ENCODE data around the gene DUSP6.

DUSP6 gene

GRCh38 chr12:89328151-89329030 lies 23.9 kb downstream of the DUSP6 start:
- no peak for DNase-seq (ENCODE audit: low read depth in 3 of 3)

- DNase-seq (ENCODE audit: low read depth in 3 of 3): no peak
These were observed 24.7 kb downstream of the DUSP6 start for GRCh38 chr12:89327486-89328094.

DNA sequence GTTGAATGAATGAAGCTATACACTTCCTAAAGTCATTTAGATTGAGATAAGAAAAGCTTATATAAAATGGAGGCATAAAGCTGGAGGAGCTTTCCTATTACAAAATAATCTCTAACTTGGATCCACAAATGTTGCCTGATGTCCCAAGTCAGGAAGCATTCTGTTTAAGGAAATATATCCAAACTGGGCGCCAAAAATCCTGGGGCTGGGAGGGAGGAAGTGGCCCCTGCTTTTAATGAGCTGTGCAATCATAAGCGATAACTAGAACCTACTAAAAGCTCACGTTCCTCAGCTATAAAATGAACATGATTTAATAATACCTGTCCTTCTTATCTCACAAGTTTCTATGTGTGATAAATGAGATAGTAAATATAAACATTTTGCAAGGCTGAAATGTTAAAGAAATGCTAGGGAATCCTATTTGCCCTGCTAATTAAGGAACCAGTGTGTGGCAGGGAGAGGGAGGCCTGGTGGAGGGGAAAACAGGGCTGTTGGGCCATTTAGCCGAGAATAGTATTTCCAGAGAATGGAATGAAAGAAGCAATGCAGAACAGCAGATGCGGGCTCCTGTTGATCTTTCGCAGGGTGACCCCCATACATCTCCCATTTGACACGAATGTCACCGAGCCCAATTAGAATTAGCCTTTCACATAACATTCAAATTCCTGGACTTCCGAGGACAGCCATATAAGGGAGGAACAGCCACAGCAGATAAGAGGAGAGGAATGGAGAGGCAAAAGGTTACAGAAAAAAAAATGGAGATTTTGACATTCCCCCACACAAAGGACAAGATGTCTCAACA lies 25.9 kb downstream of the DUSP6 start:
- no peak for DNase-seq (ENCODE audit: low read depth in 3 of 3)

- DNase-seq (ENCODE audit: low read depth in 3 of 3): no peak
These were observed 26.8 kb downstream of the DUSP6 start for GRCh38 chr12:89325495-89325894.

- no peak for DNase-seq (ENCODE audit: low read depth in 3 of 3)
These were observed 27.9 kb downstream of the DUSP6 start for GRCh38 chr12:89324437-89324836.

- DNase-seq (ENCODE audit: low read depth in 3 of 3): no peak
These were observed 28.6 kb downstream of the DUSP6 start for GRCh38 chr12:89323568-89324218.

GRCh38 chr12:89320735-89321134 lies 31.6 kb downstream of the DUSP6 start:
- DNase-seq (ENCODE audit: low read depth in 3 of 3): no peak

- no peak for DNase-seq (ENCODE audit: low read depth in 3 of 3)
These were observed 32.7 kb downstream of the DUSP6 start for GRCh38 chr12:89319606-89320005.

GRCh38 chr12:89319122-89319521 lies 33.2 kb downstream of the DUSP6 start:
- DNase-seq (ENCODE audit: low read depth in 3 of 3): no peak

GRCh38 chr12:89316705-89317139 lies 35.6 kb downstream of the DUSP6 start:
- no peak for DNase-seq (ENCODE audit: low read depth in 3 of 3)

DNA sequence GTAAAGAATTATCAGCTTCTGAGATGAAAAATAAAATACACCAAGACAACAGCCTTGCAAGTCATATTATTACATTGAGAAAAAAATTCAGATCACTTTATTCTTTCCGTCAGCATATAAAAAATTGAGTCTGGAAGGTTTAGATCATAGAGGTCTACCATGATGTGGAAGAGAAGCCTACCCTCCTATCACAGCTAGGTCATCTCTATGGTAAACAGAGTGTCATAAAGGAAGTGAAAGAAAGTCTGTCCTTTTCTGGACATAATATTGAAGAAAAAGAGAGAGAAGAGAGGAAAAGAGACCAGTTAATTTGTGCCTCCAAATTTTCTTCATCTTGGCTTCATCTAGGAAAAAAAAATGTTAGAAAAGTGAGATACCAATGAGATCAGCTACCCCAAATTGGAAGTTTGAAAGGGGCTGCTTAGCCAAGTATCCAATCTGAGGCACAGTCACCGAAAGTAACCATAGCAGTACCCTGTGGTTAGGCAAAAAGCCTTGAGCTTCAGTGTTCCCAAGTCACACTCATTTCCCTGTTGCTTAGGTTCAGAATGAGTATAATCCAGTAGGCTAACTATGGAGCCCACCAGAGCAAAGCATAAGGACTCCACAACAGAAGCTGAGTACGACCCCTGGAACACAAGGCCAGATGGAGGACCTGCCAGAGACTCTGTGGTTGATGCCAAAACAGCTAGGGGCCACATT lies 38.1 kb downstream of the DUSP6 start:
- DNase-seq (ENCODE audit: low read depth in 3 of 3): no peak

DNA sequence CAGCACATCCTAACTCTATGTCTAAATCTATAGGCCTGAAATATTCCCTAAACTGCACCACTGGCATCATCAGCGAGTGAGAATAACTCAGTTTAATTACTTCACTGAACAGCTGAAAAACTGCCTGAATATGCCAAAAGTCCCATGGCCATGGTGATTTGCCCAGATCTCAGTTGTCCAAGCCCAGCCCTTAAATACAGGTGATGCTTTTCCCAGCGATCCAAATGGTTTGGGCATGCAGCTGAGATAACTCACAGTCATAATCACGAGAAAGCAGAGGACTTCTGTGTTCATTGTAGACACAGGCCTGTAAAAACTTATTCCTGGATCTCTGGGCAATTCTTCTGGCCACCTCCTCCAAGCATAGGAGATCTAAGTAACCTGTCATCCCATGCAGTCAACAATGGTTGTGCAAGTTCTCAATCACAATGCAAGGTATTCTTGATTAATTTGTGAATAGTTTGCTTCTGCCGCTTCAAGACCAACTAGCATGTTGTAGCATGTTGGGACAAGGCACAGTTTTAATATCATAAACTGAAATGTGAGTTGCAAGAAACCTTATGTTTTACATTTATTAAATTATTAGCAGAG lies 40.5 kb downstream of the DUSP6 start:
- DNase-seq (ENCODE audit: low read depth in 3 of 3): no peak

DNA sequence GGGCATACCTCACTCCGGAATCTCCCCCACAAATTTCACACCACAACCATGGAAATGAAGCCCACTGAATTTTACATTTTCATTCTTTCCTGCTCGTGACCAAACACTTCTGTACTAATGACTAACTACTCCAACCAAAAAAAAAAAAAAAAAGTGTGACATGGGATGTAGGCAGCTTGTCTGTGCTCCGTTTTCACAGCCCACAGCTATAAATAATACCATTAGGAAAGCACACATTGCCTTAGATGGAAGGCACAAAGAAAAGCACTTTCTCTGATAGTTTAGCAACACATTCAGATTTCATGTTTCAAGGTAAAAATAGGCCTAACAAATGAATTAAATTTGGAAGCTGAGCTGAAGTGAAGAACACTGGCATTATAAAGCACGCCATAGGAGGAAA lies 42.5 kb downstream of the DUSP6 start:
- DNase-seq (ENCODE audit: low read depth in 3 of 3): no peak

DNA sequence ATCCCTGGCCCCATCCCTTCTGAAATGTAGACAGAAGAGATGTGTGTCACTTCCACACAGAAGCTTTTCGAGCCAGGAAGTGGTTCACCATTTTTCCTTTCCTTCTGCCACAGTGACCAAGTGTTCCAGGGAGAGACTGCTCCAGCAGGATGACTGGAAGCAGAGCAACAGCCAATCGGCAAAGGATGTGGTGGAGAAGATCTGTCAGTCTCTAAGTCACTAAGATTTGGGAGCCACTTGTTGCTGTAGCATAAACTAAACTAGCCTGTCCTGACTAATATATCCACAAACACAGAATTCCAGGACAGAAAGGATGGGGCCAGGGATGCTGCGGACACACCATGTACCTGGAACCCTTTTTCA lies 42.9 kb downstream of the DUSP6 start:
- no peak for DNase-seq (ENCODE audit: low read depth in 3 of 3)

DNA sequence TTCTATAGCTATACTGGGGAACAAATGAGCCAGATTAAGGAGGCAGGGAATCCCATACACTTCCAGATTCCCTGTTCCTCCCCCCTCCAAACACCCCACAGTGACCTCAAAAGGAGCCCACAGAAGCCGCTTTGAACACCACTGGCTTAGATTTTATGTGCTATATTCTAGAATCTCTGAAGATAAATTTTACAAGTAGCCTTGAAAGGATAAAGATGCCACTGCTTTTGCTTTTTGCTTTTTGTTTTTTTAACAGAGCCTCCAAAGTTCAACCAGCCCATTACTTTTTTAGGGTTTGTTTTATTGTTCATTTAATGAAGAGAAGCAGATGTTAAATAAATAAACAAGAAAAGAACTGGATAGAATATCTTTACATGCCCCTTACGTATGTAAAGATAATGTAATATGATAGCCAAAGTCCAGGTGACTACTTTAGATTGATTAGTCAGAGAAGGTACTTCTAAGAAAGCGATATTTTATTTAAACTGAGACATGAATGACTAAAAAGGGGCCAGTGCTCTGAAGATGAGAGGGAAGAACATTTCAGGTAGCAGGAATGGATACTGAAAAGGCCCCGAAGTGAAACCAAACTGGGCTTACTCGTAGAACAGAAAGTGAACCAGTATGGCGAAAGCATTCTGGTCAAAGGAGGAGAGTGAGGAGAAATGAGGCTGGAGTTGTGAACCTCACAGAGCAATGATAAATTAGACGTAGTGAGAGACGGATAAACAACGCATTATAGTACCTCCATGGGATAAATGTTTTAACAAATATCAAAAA lies 44.6 kb downstream of the DUSP6 start:
- no peak for DNase-seq (ENCODE audit: low read depth in 3 of 3)

DNA sequence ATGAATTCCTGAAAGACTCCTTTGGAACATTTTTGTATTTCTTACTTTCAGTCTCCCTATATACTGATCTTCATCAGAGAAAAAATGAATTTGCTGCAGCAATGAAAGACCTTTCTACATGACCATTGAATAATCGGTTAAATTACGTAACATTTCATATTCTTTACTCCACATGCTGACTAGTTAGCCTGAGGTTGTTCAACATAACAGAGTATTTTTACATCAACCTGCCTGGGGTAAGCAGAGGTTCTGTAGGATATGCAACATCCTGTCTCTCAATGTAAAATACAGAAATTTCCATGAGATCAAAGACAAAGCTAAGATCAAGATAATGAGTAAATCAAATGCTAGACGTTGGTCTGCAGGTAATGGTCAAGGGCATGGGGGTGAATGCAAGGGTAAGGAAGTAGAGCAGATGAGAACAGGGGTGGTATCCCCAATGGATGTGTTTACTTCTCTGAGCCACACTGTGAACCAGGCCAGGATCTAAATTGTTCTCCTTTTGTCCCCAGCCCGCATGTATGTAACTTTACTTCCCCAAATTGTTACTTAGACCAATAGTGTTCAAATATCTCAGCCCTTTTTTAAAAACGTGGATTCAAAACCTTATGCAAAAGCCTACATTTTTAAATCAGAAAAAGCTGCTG lies 45.4 kb downstream of the DUSP6 start:
- no peak for DNase-seq (ENCODE audit: low read depth in 3 of 3)

- no peak for DNase-seq (ENCODE audit: low read depth in 3 of 3)
These were observed 46.9 kb downstream of the DUSP6 start for GRCh38 chr12:89305373-89305772.

DNA sequence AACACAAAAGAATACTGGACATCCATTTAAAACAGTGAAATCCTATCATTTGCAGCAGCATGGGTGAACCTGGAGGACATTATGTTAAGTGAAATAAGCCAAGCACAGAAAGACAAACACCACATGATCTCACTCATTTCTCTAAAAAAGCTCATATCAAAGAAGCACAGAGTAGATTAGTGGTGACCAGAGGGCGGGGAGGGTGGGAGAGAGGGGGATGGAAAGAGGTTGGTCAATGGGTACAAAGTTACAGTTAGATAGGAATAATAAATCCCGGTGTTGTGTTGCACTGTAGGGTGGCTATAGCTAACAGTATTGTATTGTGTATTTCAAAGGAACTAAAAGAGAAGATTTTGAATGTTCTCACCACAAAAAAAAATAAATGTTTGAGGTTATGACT lies 52.4 kb downstream of the DUSP6 start:
- DNase-seq (ENCODE audit: low read depth in 3 of 3): no peak

DNA sequence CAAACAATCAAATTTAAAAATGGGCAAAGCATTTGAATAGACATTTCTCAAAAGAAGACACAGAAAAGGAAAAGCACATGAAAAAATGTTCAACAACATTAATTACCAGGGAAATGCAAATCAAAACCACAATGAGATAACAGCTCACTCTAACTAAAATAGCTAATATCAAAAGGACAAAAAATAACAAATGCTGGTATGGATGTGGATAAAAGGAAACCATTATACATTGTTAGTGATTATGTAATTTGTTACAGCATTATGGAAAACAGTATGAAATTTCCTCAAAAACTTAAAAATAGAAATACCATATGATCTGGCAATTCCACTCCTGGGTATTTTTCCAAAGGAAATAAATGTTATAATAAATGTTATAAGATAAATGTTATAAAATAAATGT lies 52.9 kb downstream of the DUSP6 start:
- DNase-seq (ENCODE audit: low read depth in 3 of 3): no peak

Measured in stimulated activated CD4-positive, alpha-beta T cell treated with anti-CD3 and anti-CD28 coated beads, TNF-alpha, amount 100 ng/mL, for 4 hours (primary cell).